ENCODE results near the gene THRB. TPM values are rescaled to one million over a fixed set of nuclear protein-coding genes. Genes with fewer than 3 reads are reported as not detected.
A peak's percentile ranks its signal among the peaks of the same experiment; 100 is the strongest.

Gene THRB
- total RNA-seq, 1 donor = 0.36 TPM

DNA sequence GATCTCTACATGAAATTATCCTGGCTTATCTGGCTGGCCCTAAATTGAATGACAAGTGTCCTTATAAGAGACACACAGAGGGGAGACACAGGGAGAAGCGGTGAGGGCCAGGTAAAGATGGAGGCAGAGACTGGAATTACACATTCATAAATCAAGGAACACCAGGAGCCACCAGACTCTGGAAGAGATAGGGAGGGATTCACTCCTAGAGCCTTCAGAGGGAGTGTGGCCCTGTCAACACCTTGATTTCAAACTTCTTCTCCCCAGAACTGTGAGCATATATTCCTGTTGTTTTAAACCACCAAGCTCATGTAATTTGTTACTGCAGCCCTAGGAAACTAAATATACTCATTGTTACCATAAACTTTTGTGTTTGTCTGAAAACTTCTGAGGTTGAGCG lies 193.7 kb downstream of the THRB start:
- H3K4me1 ChIP-seq (ENCODE audit: insufficient read depth, low read length) = peaks cover 5% of the 10 kb centered on the region
- no peaks in the 10 kb centered on the region for H3K79me2 ChIP-seq (ENCODE audit: insufficient read depth, low read length)
- TF ChIP-seq, protein P1, sequence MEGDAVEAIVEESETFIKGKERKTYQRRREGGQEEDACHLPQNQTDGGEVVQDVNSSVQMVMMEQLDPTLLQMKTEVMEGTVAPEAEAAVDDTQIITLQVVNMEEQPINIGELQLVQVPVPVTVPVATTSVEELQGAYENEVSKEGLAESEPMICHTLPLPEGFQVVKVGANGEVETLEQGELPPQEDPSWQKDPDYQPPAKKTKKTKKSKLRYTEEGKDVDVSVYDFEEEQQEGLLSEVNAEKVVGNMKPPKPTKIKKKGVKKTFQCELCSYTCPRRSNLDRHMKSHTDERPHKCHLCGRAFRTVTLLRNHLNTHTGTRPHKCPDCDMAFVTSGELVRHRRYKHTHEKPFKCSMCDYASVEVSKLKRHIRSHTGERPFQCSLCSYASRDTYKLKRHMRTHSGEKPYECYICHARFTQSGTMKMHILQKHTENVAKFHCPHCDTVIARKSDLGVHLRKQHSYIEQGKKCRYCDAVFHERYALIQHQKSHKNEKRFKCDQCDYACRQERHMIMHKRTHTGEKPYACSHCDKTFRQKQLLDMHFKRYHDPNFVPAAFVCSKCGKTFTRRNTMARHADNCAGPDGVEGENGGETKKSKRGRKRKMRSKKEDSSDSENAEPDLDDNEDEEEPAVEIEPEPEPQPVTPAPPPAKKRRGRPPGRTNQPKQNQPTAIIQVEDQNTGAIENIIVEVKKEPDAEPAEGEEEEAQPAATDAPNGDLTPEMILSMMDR (IDR thresholded peaks at IDR 0.05; ENCODE audit: extremely low read depth, low read depth, low read length) = no peak
- no peak overlapping the region for H3K4me3 ChIP-seq (ENCODE audit: insufficient read depth, low read length)
- no peak for DNase-seq (ENCODE audit: insufficient read length, low spot score, missing footprints)
- H3K4me2 ChIP-seq (ENCODE audit: insufficient read depth, low read length) = no peak overlapping the region
- no peaks in the 10 kb centered on the region for H3K27me3 ChIP-seq (ENCODE audit: insufficient read depth, low read length)
- no peaks in the 10 kb centered on the region for H3K36me3 ChIP-seq (ENCODE audit: insufficient read depth, low read length)
- no peaks in the 10 kb centered on the region for H3K9me3 ChIP-seq (ENCODE audit: low read depth, low read length)
- H2AFZ ChIP-seq (ENCODE audit: low read length) = no peak overlapping the region
- H3K27ac ChIP-seq (ENCODE audit: low read depth, low read length) = no peak overlapping the region
- H4K20me1 ChIP-seq (ENCODE audit: insufficient read depth, low read length) = no peaks in the 10 kb centered on the region

DNA sequence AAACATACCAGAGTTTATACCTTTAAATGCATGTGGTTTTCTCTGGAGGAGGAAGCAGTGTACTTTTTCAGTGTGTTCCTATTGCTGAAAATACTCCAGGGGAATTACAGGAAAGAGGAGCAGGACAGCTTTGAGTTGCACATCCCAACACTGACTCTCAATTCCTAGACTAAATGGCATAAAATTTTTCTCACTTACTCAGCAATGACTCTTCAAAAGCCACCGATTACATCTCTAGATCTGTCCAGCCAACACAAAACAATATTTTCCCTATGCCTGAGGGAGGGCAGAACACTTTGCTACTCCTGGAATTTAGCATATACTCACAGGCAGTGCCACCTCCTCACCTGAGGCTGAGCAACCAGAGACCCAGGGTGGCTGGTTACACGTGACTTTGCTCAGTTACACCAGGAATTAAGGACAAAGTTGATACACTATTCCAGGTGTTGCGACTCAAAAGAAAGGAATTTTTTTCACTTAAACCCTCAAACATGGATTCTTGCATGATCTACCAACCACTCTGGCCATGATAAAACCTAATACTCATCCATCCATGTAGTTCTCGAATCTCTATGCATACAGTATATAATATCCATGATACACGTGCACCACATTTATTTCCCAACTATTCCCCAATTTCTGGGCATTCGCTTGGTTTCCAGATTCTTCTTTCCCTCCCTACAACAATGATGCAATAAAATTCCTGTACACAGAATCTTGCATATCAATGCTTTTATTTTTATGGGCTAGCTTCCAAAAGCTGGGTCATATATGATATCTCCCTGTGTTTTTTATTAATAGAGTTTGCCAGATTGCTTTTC lies 194.6 kb downstream of the THRB start:
- no peaks in the 10 kb centered on the region for H3K36me3 ChIP-seq (ENCODE audit: insufficient read depth, low read length)
- no peaks in the 10 kb centered on the region for H3K27me3 ChIP-seq (ENCODE audit: insufficient read depth, low read length)
- no peaks in the 10 kb centered on the region for H3K79me2 ChIP-seq (ENCODE audit: insufficient read depth, low read length)
- no peak overlapping the region for H3K27ac ChIP-seq (ENCODE audit: low read depth, low read length)
- H2AFZ ChIP-seq (ENCODE audit: low read length) = no peak overlapping the region
- DNase-seq (ENCODE audit: insufficient read length, low spot score, missing footprints) = peak; percentile 38
- H3K4me3 ChIP-seq (ENCODE audit: insufficient read depth, low read length) = no peak overlapping the region
- H3K4me1 ChIP-seq (ENCODE audit: insufficient read depth, low read length) = peaks cover 5% of the 10 kb centered on the region
- TF ChIP-seq, protein P1 (IDR thresholded peaks at IDR 0.05; ENCODE audit: extremely low read depth, low read depth, low read length) = no peak
- H3K4me2 ChIP-seq (ENCODE audit: insufficient read depth, low read length) = no peak overlapping the region
- H4K20me1 ChIP-seq (ENCODE audit: insufficient read depth, low read length) = no peaks in the 10 kb centered on the region
- H3K9me3 ChIP-seq (ENCODE audit: low read depth, low read length) = no peaks in the 10 kb centered on the region

DNA sequence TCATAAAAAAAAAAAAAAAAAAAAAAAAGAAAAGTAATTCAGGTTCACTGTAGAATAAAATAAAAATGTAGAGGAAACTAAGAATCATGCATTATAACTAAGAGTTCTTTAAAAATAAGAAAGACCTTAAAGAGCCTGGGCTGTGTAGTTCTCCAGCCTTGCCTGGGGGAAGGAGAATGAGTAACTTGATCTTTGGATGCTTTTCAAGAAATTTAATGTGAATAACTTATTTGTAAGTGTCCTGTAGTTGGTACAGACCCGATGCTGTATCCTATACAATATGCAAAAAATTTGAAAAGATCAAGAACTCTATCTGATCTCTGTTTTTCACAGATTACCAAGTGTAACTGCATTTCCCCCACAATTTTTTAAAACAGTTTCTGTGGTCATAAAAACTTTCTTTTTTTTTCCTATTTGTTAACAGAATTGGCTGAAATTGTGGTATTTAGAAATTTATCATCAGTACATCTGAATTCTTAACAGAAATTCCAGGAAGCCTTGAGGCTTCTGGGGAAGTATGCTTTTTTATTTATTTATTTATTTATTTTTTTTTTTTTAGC lies 195.3 kb downstream of the THRB start:
- H3K4me2 ChIP-seq (ENCODE audit: insufficient read depth, low read length) = no peak overlapping the region
- no peak for DNase-seq (ENCODE audit: insufficient read length, low spot score, missing footprints)
- H3K27ac ChIP-seq (ENCODE audit: low read depth, low read length) = no peak overlapping the region

More for the DNA sequence above, 195.3 kb downstream of the THRB start:
- Histone ChIP-seq H3K36me3 (ENCODE audit: insufficient read depth, low read length) (no peaks in the 10 kb centered on the region), H3K4me3 (ENCODE audit: insufficient read depth, low read length) (no peak overlapping the region), H3K27me3 (ENCODE audit: insufficient read depth, low read length) (no peaks in the 10 kb centered on the region), H4K20me1 (ENCODE audit: insufficient read depth, low read length) (no peaks in the 10 kb centered on the region), H3K9me3 (ENCODE audit: low read depth, low read length) (no peaks in the 10 kb centered on the region), H3K79me2 (ENCODE audit: insufficient read depth, low read length) (no peaks in the 10 kb centered on the region), H3K4me1 (ENCODE audit: insufficient read depth, low read length) (peaks cover 5% of the 10 kb centered on the region), H2AFZ (ENCODE audit: low read length) (no peak overlapping the region)
- TF ChIP-seq, protein P1 (IDR thresholded peaks at IDR 0.05; ENCODE audit: extremely low read depth, low read depth, low read length) = no peak

All from osteoblast (primary cell).